ENCODE measurements around the gene KIAA0753.

The KIAA0753 gene

DNA sequence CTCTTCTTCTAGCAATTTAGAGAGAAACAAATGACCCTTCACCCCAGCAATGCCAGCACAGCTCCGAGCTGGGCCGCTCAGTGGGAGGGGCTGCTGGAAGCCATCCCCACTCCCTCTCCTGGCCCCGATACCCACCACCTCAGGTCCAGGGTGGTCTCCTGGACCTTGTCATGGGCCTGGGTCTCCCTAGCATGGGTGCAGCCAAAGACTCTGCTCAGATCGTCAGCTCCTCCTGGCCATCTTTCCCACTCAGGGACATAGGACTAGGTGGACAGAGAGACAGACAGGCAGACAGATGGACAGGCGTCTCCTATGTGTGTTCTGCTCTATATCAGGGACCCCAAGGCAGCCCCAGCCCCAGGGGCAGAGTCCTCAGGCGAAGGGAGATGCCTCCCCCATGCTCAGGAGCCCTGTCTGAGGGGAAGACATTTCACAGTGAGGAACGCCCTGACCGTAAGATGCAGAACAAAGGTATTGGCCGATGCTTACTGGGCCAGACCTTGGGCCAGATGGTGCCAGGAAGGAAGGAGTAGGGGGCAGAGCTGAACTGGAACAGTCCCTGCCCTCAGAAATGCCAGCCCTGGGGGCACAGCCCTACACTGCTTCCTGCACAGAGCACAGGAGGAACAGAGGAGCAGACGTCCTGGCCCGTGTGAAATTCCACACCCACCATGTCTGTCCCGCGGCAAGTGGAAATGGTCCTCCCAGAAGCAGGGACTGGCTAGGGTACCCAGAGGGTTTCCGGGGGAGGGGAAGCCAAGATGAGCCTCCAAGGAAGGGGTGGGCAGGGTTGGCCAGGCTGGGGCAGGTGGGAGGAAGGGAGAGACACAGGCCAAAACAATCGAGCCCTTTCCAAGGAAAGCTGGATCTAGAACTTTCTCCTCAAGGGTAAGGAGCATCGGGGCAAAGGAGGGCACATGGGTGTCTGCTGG lies 97.2 kb downstream of the KIAA0753 start:
- H3K27ac Mint-ChIP-seq = no peak overlapping the region
- H3K36me3 Mint-ChIP-seq (ENCODE audit: low read depth) = no peaks in the 10 kb centered on the region
- H3K27me3 Mint-ChIP-seq (ENCODE audit: low read depth) = no peaks in the 10 kb centered on the region
- no peaks in the 10 kb centered on the region for H3K9me3 Mint-ChIP-seq
- no peak overlapping the region for H3K4me3 Mint-ChIP-seq
- H3K4me1 Mint-ChIP-seq (ENCODE audit: low read depth) = peaks cover 4% of the 10 kb centered on the region
- no peak for DNase-seq (ENCODE audit: low spot score)

- no peak overlapping the region for H3K4me3 Mint-ChIP-seq
- DNase-seq (ENCODE audit: low spot score) = no peak
- H3K9me3 Mint-ChIP-seq = no peaks in the 10 kb centered on the region
- no peak overlapping the region for H3K27ac Mint-ChIP-seq
- H3K27me3 Mint-ChIP-seq (ENCODE audit: low read depth) = no peaks in the 10 kb centered on the region
- H3K36me3 Mint-ChIP-seq (ENCODE audit: low read depth) = no peaks in the 10 kb centered on the region
- H3K4me1 Mint-ChIP-seq (ENCODE audit: low read depth) = no peaks in the 10 kb centered on the region
These were observed 97.9 kb downstream of the KIAA0753 start for GRCh38 chr17:6542577-6542976.

DNA sequence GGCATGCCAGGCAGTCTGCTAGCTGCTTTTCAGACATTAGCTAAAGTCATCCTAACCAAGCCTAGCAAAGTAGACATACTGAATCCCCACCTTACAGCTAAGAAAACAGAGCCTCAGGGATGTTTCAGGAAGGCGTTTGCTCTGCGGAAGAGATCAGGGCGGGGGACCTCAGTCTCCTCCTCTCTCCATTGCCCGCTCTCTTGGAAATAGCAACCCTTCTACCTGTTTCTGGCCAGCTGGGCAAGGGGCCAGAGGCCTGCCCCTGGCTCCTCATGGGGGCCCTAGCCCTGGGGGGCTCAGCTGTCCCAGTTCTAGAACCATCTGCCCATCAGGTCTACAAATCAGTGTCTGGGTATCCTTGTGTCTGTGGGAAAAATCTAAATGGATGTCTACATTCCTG lies 98.6 kb downstream of the KIAA0753 start:
- no peak overlapping the region for H3K27ac Mint-ChIP-seq
- H3K4me3 Mint-ChIP-seq = no peak overlapping the region
- H3K36me3 Mint-ChIP-seq (ENCODE audit: low read depth) = no peaks in the 10 kb centered on the region
- H3K9me3 Mint-ChIP-seq = no peaks in the 10 kb centered on the region
- H3K4me1 Mint-ChIP-seq (ENCODE audit: low read depth) = no peaks in the 10 kb centered on the region
- H3K27me3 Mint-ChIP-seq (ENCODE audit: low read depth) = no peaks in the 10 kb centered on the region
- DNase-seq (ENCODE audit: low spot score) = no peak

GRCh38 chr17:6539871-6540270 lies 100.6 kb downstream of the KIAA0753 start:
- H3K27me3 Mint-ChIP-seq (ENCODE audit: low read depth) = no peaks in the 10 kb centered on the region
- no peak for DNase-seq (ENCODE audit: low spot score)
- H3K4me1 Mint-ChIP-seq (ENCODE audit: low read depth) = no peaks in the 10 kb centered on the region
- no peak overlapping the region for H3K4me3 Mint-ChIP-seq
- H3K36me3 Mint-ChIP-seq (ENCODE audit: low read depth) = no peaks in the 10 kb centered on the region
- H3K9me3 Mint-ChIP-seq = no peaks in the 10 kb centered on the region
- no peak overlapping the region for H3K27ac Mint-ChIP-seq

DNA sequence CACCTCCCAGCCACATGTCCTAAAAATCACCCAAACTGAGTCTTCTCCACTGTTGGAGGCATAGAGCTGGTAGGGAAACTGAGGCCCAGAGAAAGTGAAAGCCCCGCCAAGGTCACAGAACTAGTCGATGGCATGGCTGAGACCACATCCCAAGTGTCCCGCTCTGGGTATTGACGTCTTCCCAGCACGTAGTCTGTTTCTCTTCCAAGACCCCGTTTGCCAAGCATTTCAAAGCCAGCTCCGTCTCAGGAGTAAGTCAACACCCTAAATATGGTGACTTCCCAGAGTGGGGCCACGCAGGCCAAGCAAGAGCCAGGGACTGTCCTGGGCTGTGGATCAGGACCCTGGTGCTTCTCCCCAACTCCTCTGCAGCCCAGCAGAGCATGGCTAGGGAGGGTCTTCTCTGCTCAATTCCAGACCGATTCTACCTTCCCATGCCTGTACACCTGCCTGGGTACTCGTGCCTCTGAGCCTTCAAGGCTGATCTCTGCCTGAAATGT lies 103.9 kb downstream of the KIAA0753 start:
- DNase-seq (ENCODE audit: low spot score) = no peak

DNA sequence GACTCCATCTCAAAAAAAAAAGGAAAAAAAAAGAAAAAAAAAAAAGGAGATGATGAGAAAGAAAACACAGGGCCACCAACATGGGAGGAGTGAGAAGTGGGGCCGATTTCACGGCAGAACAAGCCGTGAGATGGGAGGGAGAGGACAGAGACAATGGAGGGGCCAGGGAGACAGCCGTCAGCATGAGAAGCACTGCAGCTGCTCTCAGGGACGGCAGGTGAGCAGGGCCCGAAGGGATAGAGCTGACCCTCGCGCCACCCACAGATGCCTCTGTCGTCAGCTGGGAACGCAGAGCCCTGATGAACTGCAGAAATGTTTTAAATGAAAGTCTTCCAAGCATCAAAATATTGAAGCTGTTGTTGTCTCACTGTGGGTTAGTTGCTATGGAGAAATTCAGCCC lies 104.5 kb downstream of the KIAA0753 start:
- Mint-ChIP-seq H3K4me3 (no peak overlapping the region), H3K9me3 (no peaks in the 10 kb centered on the region), H3K27ac (no peak overlapping the region), H3K4me1 (ENCODE audit: low read depth) (no peaks in the 10 kb centered on the region), H3K27me3 (ENCODE audit: low read depth) (no peaks in the 10 kb centered on the region), H3K36me3 (ENCODE audit: low read depth) (no peaks in the 10 kb centered on the region)
- no peak for DNase-seq (ENCODE audit: low spot score)

More for the DNA sequence above, 103.9 kb downstream of the KIAA0753 start:
- H3K9me3 Mint-ChIP-seq = no peaks in the 10 kb centered on the region
- no peaks in the 10 kb centered on the region for H3K27me3 Mint-ChIP-seq (ENCODE audit: low read depth)
- no peaks in the 10 kb centered on the region for H3K36me3 Mint-ChIP-seq (ENCODE audit: low read depth)
- no peaks in the 10 kb centered on the region for H3K4me1 Mint-ChIP-seq (ENCODE audit: low read depth)
- no peak overlapping the region for H3K27ac Mint-ChIP-seq
- H3K4me3 Mint-ChIP-seq = no peak overlapping the region

GRCh38 chr17:6534846-6535514 lies 105.5 kb downstream of the KIAA0753 start:
- Mint-ChIP-seq H3K9me3 (no peaks in the 10 kb centered on the region), H3K27me3 (ENCODE audit: low read depth) (no peaks in the 10 kb centered on the region), H3K27ac (no peak overlapping the region), H3K4me1 (ENCODE audit: low read depth) (no peaks in the 10 kb centered on the region), H3K4me3 (no peak overlapping the region), H3K36me3 (ENCODE audit: low read depth) (no peaks in the 10 kb centered on the region)
- no peak for DNase-seq (ENCODE audit: low spot score)

- Mint-ChIP-seq H3K9me3 (no peaks in the 10 kb centered on the region), H3K27ac (no peak overlapping the region), H3K4me3 (no peak overlapping the region), H3K27me3 (ENCODE audit: low read depth) (no peaks in the 10 kb centered on the region), H3K36me3 (ENCODE audit: low read depth) (no peaks in the 10 kb centered on the region), H3K4me1 (ENCODE audit: low read depth) (no peaks in the 10 kb centered on the region)
- DNase-seq (ENCODE audit: low spot score) = no peak
These were observed 108.0 kb downstream of the KIAA0753 start for GRCh38 chr17:6532441-6532885.

GRCh38 chr17:6531575-6531974 lies 108.9 kb downstream of the KIAA0753 start:
- H3K27ac Mint-ChIP-seq = no peak overlapping the region
- H3K4me3 Mint-ChIP-seq = no peak overlapping the region
- no peaks in the 10 kb centered on the region for H3K27me3 Mint-ChIP-seq (ENCODE audit: low read depth)
- H3K9me3 Mint-ChIP-seq = no peaks in the 10 kb centered on the region
- H3K4me1 Mint-ChIP-seq (ENCODE audit: low read depth) = no peaks in the 10 kb centered on the region
- no peaks in the 10 kb centered on the region for H3K36me3 Mint-ChIP-seq (ENCODE audit: low read depth)
- no peak for DNase-seq (ENCODE audit: low spot score)

DNA sequence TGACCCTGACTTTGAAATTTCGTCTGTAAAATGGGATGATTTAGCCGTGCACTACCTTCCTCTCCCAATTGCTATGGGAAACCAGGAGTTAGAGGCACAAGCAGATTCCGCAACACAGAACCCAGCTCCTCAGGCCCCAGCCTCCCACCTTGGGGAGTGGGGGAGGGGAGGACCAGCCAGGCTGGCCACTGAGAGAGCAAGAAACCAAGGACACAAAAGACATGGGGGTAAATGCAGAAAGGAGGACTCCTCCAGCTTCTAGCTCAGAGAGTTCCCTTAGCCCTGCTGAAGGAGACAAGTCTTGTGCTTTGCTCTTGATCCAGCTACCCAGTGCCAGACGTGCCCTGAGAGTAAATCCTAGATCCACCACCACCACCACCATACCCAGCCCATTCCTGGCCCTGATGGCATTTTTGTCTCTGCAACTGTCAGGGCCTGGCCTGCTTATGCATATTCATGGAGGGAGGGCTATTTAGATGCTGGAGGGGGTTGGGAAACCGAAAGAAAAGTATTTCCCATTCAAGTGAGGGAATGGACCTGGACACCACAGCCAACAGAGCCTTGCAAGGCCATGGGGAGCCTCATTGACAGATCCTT lies 110.1 kb downstream of the KIAA0753 start:
- Mint-ChIP-seq H3K27me3 (ENCODE audit: low read depth) (no peaks in the 10 kb centered on the region), H3K9me3 (no peaks in the 10 kb centered on the region), H3K4me3 (no peak overlapping the region), H3K36me3 (ENCODE audit: low read depth) (no peaks in the 10 kb centered on the region), H3K4me1 (ENCODE audit: low read depth) (no peaks in the 10 kb centered on the region), H3K27ac (no peak overlapping the region)
- DNase-seq (ENCODE audit: low spot score) = no peak

- H3K4me1 Mint-ChIP-seq (ENCODE audit: low read depth) = no peaks in the 10 kb centered on the region
These were observed 112.0 kb downstream of the KIAA0753 start for GRCh38 chr17:6528557-6528956.

More at GRCh38 chr17:6528557-6528956, 112.0 kb downstream of the KIAA0753 start:
- H3K27ac Mint-ChIP-seq = no peak overlapping the region
- no peak for DNase-seq (ENCODE audit: low spot score)
- no peaks in the 10 kb centered on the region for H3K27me3 Mint-ChIP-seq (ENCODE audit: low read depth)
- H3K4me3 Mint-ChIP-seq = no peak overlapping the region
- no peaks in the 10 kb centered on the region for H3K36me3 Mint-ChIP-seq (ENCODE audit: low read depth)
- H3K9me3 Mint-ChIP-seq = no peaks in the 10 kb centered on the region
